AG04450 (cell line): ENCODE measurements around the gene DNAH6. TPM values are rescaled to one million over a fixed set of nuclear protein-coding genes. Genes with fewer than 3 reads are reported as not detected.

ENCODE experiments used
- CTCF ChIA-PET: fragments of 300-600, 350-600 bp; formaldehyde crosslinking; extraction: SDS; loops from one replicate; lab custom pipeline; 2022; ENCODE audit warnings: antibody characterized with exemption, inconsistent platforms; lab: Charles Lee
- POLR2A ChIA-PET: fragments of 350-600 bp; formaldehyde crosslinking; extraction: SDS; loops from one replicate; lab custom pipeline; 2021; ENCODE audit warnings: antibody characterized with exemption, inconsistent platforms; lab: Yijun Ruan, JAX
- DNase-seq: peaks from one replicate; pipeline ENCODE4 v3.0.0-alpha.2; 2011; ENCODE audit warnings: low read depth, low spot score
- H3K27ac ChIP-seq: one replicate; pipeline ENCODE4 v1.5.1; 2012; ENCODE audit warnings: low read depth, low read length, control low read depth
- H3K27me3 ChIP-seq: one replicate; pipeline ENCODE4 v1.6.0; 2012; ENCODE audit warnings: low read length; ENCODE audit not compliant: control insufficient read depth, insufficient read depth
- H3K4me3 ChIP-seq: 2 replicates; pipeline ENCODE4 v1.5.1; 2011; ENCODE audit warnings: mild to moderate bottlenecking, low read depth, low read length, control low read depth
- H3K9me3 ChIP-seq: 2 replicates; pipeline ENCODE4 v1.5.1; 2012; ENCODE audit warnings: low read length; ENCODE audit not compliant: control insufficient read depth, insufficient read depth
- CTCF ChIP-seq: IDR thresholded peaks from 2 replicates; pipeline ENCODE4 v1.5.1; 2011; ENCODE audit warnings: low read depth, low read length, control low read depth, inconsistent platforms
- polyA plus RNA-seq: library from polyadenylated mRNA; depleted of rRNA; stranded (reverse); fragments of >200 nt; gene quantifications from 2 replicates; pipeline ENCODE4 v1.2.3, GENCODE V29; 2011

The DNAH6 gene
- polyA plus RNA-seq, 1 experiment: 0.02 TPM

- Histone ChIP-seq H3K9me3 (no peaks in the 10 kb centered on the region), H3K27me3 (peaks cover 2% of the 10 kb centered on the region), H3K27ac (no peak overlapping the region), H3K4me3 (no peak overlapping the region)
- DNase-seq: no peak
- CTCF ChIA-PET: interaction anchor here (1.0 kb wide), 2 partner anchors 127 to 204 kb away, joined by 3 to 4 read pairs; no protein-coding TSS in a partner anchor
- TF ChIP-seq CTCF: peak; percentile 30; the same call in 1 of the 2 replicates
- POLR2A ChIA-PET: no interaction called here
These were observed 137.0 kb downstream of the DNAH6 start for GRCh38 chr2:84653302-84653701.

GRCh38 chr2:84654414-84654813, 138.1 kb downstream of the DNAH6 start:
- Histone ChIP-seq H3K27ac (no peak overlapping the region), H3K27me3 (peaks cover 2% of the 10 kb centered on the region), H3K9me3 (no peaks in the 10 kb centered on the region), H3K4me3 (no peak overlapping the region)
- DNase-seq: no peak
- ChIA-PET CTCF (no interaction called here), POLR2A (no interaction called here)
- TF ChIP-seq CTCF: no peak

GRCh38 chr2:84669122-84669521, 152.8 kb downstream of the DNAH6 start:
- POLR2A ChIA-PET: no interaction called here
- Histone ChIP-seq H3K4me3 (no peak overlapping the region), H3K27ac (no peak overlapping the region), H3K27me3 (peaks cover 13% of the 10 kb centered on the region), H3K9me3 (no peaks in the 10 kb centered on the region)
- CTCF ChIA-PET: no interaction called here
- DNase-seq: no peak
- no peak for TF ChIP-seq CTCF

GRCh38 chr2:84674099-84674498, 157.8 kb downstream of the DNAH6 start:
- ChIA-PET POLR2A (no interaction called here), CTCF (no interaction called here)
- no peak for TF ChIP-seq CTCF
- no peak overlapping the region for H3K27ac ChIP-seq
- no peak for DNase-seq
- no peak overlapping the region for H3K4me3 ChIP-seq
- H3K27me3 ChIP-seq: peaks cover 8% of the 10 kb centered on the region
- no peaks in the 10 kb centered on the region for H3K9me3 ChIP-seq

GRCh38 chr2:84674586-84674985, 158.3 kb downstream of the DNAH6 start:
- Histone ChIP-seq H3K27me3 (peaks cover 8% of the 10 kb centered on the region), H3K4me3 (no peak overlapping the region), H3K9me3 (no peaks in the 10 kb centered on the region), H3K27ac (no peak overlapping the region)
- ChIA-PET POLR2A (no interaction called here), CTCF (no interaction called here)
- no peak for DNase-seq
- no peak for TF ChIP-seq CTCF
